Measurements from ENCODE around the gene SCNN1B. TPM values are rescaled to one million over a fixed set of nuclear protein-coding genes. Genes with fewer than 3 reads are reported as not detected.

The SCNN1B gene
- total RNA-seq = 0.23 TPM

DNA sequence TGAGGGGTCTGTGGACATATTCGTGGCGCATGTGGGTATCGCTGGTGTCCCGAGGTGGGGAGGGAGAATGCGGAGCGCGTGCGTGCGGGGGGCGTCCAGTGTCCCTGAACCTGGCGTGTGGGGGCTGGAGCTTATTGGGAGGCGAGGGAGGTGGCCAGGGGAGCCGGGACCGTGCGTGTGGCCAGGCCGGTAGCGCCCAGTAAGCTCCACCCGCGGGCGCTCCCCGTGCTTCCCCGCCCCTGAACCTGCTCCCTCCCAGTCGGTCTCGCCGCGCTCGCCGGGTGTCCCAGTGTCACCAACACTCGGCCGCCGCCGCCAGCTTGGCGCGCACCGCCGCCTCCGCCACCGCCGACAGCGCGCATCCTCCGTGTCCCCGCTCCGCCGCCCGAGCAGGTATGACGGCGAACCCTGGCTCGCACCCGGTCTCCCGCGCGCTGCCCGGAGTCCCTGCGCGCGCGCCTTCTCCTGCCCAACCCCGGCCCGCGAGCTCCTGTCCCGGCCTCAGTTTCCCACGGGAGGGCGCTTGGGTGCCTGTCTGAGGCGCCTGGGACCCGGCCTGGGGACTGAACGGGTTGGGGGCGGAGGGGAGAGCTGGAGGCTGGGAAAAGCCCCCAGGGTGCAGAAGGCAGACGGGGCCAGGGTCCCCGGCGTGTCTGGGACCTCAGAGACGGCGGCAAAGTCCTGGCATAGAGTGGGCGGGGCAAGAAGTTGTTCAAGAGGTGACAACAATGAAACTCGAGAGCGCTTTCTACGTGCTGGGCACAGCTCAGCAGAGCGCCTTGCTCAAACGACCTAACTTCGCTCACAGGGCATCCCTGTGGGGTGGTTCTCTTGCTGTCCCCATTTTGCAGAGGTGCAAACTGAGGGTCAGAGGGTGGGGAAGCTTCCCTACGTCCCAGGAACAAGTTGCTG lies at the start of gene SCNN1B:
SCNN1B (plus strand) TSS at position 258 of the 912 bp plus-strand sequence. CDS start 46,298 bp downstream, outside the sequence.

Other genes starting within 250 kb of the SCNN1B start
- 23.3 TPM for gene USP31, start 152.8 kb upstream of the SCNN1B start, total RNA-seq
- gene SCNN1G, start 119.6 kb upstream of the SCNN1B start, total RNA-seq = 0.23 TPM
- gene COG7, start 150.9 kb downstream of the SCNN1B start, total RNA-seq = 17.3 TPM
- 26.3 TPM for gene GGA2, start 208.2 kb downstream of the SCNN1B start, total RNA-seq